ENCODE measurements around the gene BICD1.

DNA sequence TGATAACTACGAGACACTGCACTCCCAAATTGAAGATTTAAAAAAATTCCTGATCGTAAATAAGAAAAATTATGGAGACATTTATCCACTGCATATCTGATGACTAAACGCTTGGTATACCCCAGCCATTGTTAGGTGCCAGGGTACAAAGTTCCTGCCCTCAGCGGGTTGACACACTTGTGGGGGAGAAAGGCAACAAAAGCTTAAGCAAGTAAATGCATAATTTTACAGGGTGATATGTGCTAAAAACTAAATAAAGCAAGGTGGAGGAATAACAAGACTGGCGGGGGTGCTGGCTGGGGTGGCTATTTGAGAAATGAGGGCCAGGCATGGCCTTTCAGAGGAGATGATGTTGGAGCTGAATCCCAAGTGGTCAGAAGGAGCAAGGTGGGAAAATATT, 25.0 kb downstream of the BICD1 start:
- TF ChIP-seq POLR2A (IDR thresholded peaks at IDR 0.05; ENCODE audit: low read depth, low read length) (no peak), POLR2AphosphoS5 (IDR thresholded peaks at IDR 0.05; ENCODE audit: low read depth, low read length) (no peak)

All from GM12892 (cell line).